GM19324 (cell line): ENCODE results near the gene TMEM150B.
"Not testable (repeated sequence)": the region's sequence is repeated elsewhere in the genome, so short reads cannot be mapped to it uniquely, and the experiment has no call there.

ENCODE experiments used
- ATAC-seq: cut with Tn5 transposase; IDR thresholded peaks from one replicate; pipeline ENCODE4 v1.9.1; 2021; ENCODE audit warnings: mild to moderate bottlenecking, moderate library complexity; ENCODE audit not compliant: unreplicated experiment, low FRiP score

Gene TMEM150B

DNA sequence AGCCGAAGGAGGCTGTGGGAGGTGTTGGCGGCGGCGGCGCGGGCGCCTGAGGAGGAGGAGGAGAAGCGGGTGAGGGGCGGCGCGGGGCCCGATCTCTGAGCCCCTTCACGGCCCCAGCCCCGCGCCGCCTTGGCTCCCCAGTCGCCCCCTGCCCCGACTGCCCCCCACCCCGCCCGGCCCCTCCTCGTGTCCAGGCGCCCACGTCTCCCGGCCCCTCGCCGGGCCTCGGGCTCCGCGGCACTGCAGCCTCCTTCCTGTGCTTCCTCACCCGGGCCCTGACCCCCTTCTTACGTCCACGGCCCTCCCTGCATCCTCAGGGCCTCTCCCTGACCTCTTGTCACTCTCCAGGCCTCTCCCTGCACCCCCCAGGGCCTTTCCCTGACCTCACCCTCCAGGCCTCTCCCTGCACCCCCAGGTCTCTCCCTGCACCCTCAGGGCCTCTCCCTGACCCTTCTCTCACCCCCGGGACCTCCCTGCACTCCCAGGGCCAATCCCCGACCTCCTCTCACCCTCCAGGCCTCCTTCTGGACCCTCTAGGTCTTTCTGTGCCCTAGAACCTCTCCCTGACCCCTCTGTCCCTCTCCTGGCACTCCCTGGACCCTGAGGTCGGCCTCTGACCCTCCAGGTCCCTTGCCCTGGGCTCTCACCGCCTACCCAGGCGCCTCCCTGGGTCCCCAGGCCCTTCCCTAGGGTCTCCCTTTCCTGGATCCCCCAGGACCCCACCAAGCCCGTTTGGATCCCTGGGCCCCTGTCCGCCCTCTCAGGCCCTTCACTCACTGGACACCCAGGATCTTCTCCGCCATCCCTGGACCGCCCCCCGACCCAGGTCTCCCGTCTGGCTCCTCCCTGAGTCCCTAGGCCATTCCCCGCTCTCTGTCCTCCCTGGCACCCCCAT, 15.0 kb upstream of the TMEM150B start:
- ATAC-seq, result no peak

DNA sequence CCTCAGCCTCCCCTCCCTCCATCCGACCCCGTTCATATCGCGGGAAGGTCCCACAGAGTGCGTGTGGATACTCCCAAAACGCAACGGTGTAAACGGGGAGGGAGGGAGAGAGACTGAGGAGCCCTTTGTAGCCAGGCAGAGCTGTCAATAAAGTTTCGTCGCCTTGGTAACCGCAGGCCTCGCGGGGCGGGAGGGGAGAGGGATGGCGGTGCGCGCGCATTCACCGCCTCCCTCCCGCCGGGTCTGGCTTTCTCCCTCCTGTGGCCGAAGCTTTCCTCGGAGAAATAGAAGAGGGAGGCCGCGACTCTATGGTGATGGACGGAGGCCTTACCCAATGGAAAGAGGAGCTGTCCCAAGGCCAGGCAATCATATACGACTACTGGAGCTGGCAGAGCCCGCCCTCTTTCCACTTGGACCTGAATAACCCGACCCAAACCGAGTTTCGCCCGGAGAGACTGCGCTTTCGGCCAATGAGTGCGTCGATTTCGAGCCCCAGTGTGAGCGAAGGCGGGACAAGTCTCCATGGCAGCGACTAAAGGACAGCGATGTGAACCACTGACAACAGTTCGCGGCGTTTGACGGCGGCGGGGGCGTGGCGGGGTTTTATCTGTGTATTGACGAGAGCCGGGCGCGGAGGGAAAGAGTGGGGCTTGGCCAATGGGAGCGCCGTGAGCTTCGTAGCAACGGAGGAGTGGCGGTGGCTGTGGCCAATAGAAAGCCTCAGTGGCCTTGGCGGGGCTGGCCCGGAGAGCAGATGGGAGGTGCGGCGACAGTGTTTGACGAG, 14.2 kb upstream of the TMEM150B start, which contains the start of gene KMT5C:
Gene KMT5C, plus strand, starts transcription at position 772 of the 784 bp plus-strand sequence. CDS start 2,061 bp downstream, outside the sequence.
- peak; percentile 90 for ATAC-seq

DNA sequence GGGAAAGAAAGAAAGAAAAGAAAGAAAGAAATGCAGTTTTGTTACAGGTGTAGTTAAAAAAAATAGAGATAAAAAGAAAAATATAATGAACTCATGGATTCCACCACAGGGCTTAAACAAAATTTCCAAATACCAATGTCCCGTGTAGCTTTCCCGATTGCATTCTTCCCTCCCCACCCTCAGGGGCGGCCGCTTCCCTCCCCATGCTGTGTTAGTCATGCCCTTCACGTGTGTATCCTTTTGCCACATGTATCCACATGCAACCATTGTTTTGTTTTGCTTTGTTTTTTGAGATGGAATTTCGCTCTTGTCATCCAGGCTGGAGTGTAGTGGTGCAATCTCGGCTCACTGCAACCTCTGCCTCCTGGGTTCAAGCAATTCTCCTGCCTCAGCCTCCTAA, 11.0 kb upstream of the TMEM150B start:
- no peak for ATAC-seq

DNA sequence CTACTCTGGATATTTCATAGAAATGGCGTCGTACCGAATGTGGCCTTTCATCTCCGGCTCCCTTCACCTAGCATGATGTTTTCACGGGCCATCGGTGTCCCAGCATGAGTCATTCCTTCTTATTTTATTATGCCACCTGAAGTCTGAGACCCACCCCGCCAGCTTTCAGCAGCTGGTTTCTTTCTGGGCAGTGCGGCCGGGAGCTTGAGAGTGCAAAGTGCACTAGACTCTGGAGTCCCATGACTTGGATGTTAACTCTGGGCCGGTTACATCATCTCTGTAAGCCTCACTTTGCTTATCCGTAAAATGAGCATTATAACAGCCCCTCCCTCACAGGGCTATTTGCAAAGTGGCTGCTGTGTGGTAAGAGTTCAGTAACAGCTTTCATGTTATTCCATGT, 8.7 kb upstream of the TMEM150B start:
- no peak for ATAC-seq

DNA sequence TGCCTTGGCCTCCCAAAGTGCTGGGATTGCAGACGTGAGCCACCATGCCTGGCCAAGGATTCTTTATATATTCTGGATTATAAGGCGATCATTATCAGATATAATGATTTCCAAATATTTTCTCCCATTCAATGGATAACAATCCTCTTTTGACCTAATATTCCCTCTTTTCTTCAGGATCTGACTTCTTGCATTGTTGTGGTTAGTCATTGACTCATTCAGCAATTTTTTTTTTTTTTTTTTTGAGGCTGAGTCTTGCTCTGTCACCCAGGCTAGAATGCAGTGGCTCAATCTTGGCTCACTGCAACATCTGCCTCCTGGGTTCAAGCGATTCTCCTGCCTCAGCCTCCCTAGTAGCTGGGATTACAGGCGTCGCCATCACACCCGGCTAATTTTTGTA, 4.7 kb upstream of the TMEM150B start:
- ATAC-seq, result not testable (repeated sequence)

DNA sequence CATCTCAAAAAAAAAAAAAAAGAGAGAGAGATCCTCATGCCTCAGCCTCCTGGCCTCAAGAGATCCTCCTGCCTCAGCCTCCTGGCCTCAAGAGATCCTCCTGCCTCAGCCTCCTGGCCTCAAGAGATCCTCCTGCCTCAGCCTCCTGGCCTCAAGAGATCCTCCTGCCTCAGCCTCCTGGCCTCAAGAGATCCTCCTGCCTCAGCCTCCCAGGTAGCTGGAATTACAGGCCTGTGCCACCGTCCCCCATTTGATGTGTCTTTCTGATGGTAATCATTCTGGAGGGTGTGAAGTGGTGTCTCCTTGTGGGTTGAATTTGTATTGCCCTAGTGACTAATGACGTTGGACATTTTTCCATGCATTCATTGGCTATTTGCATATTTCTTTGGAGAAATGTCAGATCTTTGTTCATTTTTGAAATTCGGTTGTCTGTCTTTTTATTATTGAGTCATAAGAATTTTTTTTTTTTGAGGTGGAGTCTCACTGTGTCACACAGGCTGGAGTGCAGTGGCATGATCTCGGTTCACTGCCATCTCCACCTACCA, 3.7 kb upstream of the TMEM150B start:
- ATAC-seq, result not testable (repeated sequence)

DNA sequence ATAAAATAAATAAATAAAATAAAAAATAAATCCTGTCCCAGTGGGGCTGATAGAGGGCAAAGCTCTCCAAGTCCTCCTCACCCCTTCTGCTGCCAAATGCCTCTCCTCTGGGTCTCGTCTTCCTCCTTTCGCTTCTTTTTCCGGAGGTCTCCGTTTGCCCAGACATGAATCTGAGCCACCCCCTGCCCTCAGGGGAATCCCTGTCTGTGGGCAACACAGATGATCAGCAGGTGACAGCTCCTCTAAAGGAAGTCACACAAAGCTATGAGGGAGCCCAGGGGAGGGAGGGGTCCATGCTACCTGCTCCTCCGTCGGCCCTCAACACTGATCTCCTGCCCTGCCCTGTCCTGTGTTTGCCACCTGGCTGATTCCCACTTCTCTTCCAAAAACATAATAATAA, 479 bp downstream of the TMEM150B start:
- no peak for ATAC-seq

DNA sequence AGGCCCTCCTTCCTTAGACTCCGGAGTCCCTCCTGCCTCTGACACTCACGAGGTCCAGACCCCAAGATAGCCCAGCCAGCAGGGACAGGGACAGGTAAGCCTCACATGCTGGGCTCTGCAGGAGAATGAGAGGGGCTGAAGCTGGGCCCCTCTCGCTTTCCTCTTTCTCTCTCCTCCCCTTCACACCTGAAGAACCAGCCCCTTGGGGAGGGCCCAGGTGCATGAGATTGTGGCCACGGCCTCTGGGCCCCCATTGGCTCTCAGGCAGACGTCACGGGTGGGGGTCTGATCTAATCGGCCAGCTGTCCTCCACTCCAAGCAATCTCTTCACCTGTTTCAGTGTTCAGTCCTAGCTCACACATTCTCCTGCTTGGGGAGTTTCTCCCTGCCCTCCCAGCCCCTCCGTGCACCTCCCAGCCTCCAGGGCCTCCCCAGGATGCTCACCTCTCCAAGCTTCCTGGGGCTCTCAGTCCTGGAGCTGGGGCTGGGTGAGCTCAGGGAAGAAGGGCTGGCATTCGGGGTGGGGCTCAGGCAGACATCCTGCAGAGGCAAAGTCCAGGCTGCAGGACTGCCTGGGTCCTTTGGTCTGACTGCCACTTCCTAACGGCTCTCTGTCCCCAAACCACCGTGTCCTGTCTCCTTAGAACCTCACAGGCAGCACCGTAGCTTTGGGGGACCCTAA, 2.8 kb downstream of the TMEM150B start:
- ATAC-seq, result no peak

DNA sequence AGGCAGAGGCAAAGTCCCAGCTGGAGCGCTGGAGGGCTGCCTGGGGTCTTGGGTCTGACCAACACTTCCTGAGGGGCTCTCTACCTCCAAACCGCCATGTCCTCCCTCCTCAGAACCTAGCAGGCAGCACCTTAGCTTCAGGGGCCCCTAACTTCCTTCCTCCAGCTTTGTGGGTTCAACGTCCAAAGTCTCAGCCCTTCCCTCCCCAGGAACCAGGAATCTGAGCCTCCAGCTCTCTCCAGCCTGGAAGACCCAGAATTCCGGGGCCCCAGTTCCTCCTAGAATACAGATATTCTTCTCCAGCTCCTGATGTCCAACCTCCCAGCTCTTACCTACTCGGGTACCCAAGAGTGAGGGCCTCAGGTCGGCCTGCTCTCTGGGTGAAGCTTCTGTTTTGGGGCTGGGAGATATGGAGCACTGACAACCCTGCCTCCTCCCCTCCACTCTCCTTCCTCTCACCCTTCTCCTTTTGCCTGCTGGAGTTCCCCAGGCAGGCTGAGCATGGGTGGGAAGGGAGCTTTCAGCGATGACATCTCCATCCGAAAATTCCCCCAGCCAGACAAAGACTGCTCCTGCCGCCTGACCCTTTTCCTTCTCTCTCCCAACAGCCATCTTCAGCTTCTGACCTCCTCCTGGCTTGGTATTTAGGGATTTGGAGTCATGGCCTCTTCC, 3.5 kb downstream of the TMEM150B start:
- ATAC-seq, result no peak

DNA sequence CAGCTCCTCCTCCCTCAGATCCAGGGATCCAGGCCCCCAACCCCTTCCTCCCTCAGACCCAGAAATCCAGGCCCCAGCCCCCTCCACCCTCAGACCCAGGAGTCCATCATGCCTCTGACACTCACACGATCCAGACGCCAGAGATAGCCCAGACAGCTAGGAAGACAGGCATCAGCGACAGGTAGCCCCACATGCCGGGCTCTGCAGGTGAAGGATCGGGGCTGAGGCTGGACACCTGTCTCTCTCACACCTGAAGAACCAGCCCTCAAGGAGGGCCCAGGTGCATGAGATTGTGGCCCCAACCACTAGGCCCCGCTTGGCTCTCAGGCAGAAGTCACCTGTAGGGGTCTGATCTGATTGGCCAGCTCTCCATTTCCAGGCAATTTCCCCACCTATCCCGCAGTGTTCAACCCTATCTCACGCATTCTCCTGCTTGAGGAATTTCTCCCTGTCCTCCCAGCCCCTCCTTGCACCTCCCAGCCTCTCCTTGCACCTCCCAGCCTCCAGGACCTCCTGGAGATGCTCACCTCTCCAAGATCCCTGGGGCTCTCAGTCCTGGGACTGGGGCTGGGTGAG, 4.2 kb downstream of the TMEM150B start:
- no peak for ATAC-seq

DNA sequence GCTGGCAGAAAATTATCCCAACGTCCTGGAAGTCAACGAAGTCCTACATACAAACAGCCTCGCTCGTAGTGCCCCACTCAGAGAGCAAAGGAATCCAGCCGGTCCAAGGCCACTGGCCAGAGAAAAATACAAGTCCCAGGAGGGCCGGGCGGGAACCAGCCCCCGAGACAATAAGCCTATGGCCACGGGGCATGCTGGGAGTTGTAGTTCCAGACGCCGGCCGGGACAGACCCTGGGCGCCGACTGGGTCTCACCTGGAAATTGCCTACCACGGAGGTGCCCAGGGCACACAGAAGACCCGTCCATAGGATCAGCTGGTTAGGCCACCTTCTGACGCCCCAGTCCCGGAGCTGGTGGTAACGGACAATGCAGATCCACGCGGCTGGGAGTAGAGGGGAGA, 5.4 kb downstream of the TMEM150B start:
- no peak for ATAC-seq

DNA sequence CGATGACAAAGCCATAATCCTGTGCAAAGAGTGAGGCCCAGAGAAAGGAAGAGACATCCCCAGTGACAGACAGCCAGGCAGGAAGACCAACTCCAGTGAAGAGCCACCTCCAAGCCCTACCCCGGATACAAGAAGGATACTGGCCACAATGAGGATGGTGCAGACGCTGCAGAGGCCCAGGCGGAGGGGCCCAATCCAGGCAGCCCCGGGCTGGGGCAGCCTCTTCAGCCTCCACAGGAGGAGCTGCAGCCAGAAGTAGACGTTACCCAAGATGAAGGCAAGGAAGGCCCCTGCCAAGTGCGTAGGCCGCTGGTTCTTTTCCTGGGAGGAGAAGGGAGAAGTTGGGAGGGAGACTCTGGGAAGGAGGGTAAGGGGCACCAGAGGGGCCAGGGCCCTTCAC, 8.5 kb downstream of the TMEM150B start:
- ATAC-seq, result no peak

DNA sequence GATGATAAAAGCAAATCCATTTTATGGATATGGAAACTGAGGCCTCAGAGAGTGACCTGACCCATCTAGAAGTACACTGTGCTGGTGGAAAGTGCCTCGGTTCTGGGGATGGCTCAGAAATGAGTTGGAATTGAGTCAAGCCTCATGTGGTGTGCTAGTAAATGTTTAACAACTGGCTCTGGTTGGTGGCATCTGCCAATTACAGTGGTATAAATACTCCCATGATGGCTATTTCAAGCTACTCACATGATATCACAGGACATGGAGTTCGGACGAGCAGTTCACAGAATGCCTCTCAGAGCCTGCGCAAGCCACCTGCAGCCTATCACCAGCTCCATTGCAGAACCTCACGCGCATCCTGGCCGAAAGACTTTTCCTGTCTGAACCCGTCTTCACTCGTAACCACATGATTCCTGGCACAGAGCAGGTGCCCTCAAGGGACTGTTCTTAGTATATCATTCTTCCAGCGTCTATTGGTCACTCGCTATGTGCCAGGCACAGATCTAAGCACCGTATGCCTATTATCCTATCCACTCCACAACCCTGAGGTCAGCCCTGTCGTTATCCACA, 9.1 kb downstream of the TMEM150B start:
- no peak for ATAC-seq

DNA sequence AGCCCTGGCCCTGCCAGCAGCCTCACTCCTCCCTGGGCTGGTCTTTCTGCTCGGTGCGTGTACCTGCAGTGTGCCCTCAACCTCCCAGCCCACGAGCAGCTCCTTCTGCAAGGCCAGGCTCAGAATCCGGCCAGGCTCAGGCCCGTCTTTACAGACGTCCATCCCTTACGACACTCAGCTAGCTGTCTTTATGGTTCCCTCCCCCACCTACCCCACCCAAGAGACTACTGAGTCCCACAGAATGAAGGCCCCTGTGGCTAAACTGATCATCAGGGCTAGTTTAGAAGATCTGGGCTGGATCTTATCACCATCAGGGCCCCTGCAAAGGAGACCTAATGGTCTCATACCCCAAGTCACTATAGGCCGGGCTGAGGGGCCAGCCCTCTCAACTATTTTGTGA, 10.7 kb downstream of the TMEM150B start:
- ATAC-seq, result no peak

DNA sequence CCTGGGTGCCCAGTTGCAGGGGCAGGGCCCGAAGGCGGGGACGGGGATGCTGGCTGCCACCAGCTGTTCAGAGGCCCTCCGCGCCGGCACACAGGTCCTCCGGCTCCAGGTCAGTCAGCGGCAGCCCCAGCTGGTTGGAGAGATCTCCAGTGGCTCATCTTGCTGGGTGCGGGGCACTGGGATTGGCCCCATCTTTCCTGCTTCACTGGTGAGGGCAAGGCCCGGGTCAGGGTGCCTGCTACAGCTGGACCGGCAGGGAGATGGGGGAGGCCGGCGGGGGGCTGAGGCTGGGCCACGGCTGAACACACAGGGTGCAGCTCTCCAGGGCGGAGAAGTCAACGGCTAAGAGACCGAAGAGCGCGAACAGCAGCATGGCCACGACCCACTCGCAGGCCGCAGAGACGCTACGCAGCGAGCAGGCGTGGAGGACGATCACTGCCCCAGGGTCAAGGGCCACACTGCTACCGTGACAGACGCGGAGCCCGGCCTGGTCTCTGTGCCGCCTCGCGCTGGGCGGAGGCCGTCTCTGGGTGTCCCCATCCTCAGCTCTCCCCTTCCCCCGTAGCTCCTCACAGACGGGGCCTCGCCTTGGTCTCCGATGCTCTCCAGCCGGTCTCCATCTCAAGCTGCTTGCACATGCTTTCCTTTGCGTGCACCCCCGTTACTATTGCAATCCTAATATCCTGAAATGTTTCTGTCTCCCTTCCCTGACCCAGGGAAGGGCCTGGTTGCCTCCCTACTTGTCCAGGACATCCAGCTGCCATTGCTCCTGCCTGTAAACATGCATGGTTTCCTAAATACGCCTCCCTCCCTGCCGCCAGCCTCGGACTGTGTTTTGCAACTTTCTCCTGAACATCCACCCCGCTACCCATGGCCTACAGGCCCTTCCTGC, 12.3 kb downstream of the TMEM150B start:
- ATAC-seq, result no peak

DNA sequence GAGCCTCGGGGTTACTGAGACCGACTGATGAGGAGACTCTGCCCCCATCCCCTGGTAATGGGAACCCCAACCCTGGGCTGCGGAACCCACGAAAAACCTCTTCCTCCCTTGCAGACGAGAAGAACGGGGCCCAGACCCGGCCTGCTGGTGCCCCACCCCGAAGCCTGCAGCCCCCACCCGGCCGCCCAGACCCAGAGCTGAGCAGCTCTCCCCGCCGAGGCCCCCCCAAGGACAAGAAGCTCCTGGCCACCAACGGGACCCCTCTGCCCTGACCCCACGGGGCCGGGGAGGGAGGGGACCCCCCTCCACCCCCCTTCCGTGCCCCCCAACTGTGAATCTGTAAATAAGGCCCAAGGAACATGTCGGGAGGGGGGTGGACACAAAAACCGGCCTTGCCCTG, 13.3 kb downstream of the TMEM150B start:
- ATAC-seq, result no peak

DNA sequence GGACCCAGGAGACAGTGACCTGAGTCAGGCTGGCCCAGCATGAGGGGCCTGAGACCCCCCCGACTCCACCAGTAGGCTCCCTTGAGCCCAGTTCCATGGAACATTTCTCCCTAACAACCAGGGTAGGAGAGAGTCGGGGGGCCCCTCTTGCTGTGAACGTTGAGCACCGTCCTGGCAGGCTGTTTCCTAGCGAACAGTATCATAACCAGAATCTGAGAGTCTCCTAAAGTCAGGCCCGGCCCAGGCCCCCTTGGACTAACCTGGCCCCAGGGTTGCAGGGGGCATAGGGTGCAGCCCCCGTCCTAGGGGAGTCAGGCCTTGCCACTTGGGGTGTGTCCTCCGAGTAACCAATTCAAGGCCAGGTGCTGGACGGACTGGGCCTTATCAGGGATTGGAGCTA, 13.7 kb downstream of the TMEM150B start:
- ATAC-seq, result no peak

DNA sequence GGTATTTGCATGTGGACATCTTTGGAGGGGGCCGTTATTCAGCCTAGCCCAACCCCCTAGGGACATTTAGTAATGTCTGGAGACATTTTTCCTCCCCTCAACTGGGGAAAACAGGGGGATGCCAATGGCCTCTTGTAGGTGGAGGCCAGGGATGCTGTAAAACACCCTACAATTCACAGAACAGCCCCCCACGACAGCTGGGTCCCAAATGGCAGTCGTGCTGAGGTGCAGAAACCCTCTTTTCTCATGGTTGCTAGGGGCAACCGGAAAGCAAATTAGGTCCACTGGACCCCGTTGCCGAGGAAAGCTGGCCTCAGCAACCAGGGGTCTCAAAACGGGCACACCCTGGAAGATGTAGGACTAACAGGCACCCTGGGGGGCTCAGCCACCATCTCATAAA, 14.6 kb downstream of the TMEM150B start:
- ATAC-seq, result no peak

DNA sequence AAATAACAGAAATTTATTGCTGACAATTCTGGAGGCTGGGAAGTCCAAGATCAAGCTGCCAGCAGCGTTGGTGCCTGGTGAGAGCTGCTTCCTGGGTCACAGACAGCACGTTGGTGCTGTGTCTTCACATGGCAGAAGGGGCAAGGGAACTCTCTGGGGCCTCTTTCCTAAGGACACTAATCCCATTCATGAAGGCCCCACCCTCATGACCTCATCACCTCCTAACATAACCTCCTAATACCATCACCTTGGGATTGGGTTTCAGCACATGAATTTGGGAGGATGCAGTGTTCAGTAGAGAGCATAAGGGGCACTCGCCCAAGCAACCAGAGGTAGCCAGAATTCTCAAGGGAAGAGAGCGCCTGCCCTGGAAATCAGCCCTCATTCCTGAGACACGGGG, 15.7 kb downstream of the TMEM150B start:
- no peak for ATAC-seq
